Daoy (cell line): ENCODE results near the gene UNG. TPM values are rescaled to one million over a fixed set of nuclear protein-coding genes. Genes with fewer than 3 reads are reported as not detected.

Experiments
- DNase-seq: peaks from one replicate; pipeline ENCODE4 v3.0.0-alpha.2; 2015; ENCODE audit warnings: low read depth
- total RNA-seq: library from RNA; depleted of rRNA; stranded (reverse); fragments of >200 nt; shearing (Covaris generic); gene quantifications from 2 replicates; pipeline ENCODE4 v1.2.3, GENCODE V29; 2014; rRNA removed

The UNG gene
- total RNA-seq, 1 experiment from 2014 or later = 48.4 TPM

DNA sequence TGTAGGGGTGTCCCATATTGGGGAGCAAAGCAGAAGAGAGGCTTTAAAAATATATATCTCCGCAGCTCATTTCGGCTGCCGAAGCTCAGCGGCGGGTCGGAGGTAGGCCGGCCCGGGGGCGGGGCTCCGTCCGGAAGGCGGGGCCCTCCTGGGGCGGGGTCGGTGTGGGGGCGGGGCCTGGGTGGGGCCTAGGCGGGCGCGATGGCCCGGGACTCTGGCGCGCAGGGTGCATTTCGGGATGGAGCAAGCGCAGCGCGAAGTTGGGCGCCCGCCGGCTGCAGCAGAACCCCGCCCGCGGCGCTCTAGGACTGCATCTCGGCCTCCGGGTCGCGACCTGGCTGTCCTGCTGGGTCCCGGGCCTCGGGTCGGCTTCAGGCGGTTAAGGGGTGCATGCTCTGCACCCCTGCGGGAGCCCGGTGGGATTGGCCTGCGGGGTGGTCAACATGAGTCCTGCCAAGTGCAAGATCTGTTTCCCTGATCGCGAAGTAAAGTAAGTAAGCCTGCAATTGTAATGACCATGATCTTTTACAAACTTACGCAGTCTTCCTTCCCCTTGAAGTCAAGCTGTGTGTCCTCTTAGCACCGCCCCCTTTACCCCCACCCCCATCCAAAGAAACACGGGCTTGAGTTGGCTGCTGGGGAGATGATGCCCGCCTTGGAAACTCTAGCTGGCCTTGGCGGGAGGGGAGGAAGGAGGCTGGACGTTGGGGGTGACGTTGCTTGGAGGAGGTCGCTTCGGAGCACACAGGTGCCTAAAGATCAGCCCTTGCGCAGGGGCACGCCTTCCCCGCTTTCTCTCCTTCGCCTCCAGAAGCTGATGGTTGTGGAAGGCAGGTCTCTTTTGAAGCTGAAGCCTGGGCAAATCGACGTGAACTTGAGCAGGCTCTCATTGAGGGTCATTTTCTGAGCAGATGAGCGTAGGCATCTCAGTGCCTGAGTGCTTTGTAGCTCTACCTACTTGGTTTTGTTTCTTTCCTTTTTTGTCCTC, 57.3 kb downstream of the UNG start:
- peak; percentile 89 for DNase-seq

DNA sequence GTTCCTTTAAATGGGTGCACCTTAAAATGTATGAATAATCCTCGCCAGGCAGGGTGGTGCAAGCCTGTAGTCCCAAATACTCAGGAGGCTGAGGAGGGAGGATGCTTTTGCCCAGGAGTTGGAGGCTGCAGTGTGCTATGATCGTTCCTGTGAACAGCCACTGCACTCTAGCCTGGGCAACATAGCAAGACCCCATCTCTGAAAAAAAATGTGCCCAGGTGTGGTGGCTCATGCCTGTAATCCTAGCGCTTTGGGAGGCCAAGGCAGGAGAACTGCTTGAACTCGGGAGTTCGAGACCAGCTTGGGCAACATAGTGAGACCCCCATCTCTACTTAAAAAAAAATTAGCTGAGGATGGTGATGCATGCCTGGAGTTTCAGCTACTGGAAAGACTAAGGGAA, 58.6 kb downstream of the UNG start:
- no peak for DNase-seq

DNA sequence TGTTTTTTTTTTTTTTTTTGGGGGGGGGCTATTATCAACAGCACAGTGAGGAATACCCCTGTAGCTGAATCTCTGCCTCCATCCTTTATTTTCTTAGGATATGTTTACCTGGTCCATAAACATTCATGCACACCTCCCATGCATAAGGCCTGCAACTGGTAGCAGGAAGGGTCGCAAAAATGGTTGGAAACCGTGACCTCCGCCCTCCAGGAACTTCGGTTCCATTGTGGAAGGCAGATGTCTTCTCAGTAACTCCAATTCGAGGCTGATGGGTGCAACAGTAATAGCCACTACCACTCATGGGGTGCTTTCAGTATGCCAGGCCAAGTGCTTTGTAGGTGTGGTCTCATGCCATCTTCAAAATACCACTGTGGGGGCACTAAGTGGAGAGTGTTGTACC, 59.2 kb downstream of the UNG start:
- no peak for DNase-seq

DNA sequence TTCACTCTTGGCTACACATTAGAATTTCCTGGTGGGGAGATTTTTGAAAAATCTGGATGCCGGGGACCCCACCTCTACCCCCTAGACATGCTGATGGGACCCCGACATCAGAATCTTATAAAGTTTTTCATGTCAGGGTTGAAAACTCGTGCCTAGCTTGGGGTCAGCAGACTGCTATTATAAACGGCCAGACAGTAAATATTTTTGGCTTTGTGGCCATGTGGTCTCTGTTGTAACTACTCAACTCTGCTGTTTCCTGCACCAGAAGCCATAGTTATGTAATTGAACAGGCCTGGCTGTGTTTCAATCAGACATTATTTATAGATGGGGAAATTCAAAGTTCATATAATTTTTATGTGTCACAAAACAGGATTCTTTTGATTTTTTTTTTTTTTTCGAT, 60.6 kb downstream of the UNG start:
- no peak for DNase-seq

DNA sequence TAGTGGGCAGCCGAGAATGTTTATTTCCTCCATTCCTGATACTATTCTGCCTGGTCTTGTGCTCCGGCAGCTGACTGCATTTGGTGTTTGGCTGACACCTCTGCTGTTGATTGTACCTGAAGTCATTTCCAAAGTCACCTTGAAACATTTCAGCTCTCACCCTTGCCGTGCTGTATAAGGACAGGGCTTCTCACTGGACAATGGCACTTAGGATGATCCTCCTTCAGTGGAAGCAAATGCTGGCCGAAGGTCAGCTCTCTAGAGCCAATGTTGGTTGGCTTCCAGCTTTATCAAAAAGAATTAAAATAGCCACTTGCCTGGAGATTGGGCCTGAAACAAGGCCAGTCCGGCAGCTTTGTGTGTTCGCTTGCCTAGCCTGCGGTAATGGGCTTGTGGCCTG, 63.0 kb downstream of the UNG start:
- no peak for DNase-seq

Other genes with a start within 250 kb of the UNG start
- gene SSH1, start 240.0 kb upstream of the UNG start, total RNA-seq = 3.9 and 5.7 TPM in 2 replicates
- gene DAO, start 217.5 kb upstream of the UNG start, total RNA-seq = not detected in 2 replicates
- not detected in 2 replicates for gene SVOP, start 76.5 kb upstream of the UNG start, total RNA-seq
- 6.3 and 13.9 TPM in 2 replicates for gene USP30, start 45.0 kb upstream of the UNG start, total RNA-seq
- 29.4 and 43.5 TPM in 2 replicates for gene ALKBH2, start 4.1 kb upstream of the UNG start, total RNA-seq
- gene ACACB, start 19.0 kb downstream of the UNG start, total RNA-seq = 2.3 and 5.1 TPM in 2 replicates
- gene FOXN4, start 211.7 kb downstream of the UNG start, total RNA-seq = 0.06 and 0.12 TPM in 2 replicates